ENCODE measurements around the gene ZFYVE27.

ZFYVE27 gene

DNA sequence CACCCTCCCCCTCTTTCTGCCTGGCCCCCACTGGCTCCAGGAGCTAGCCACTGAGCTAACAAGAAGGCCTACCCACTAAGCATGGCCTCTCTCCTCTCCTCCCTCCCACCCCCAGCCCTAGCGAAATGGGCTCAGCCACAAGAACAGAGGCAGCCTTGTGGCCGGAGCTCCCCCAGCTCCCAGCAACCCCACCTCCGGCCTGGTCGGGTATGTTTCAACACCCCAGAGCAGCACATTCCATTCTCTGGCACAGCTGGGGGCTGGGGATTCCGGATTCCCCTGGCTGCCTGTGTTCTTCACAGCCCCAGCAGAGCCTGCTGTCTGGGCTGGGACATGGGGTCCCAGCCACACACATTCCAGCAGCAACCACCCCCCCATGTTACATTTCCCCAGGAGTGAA, 25.9 kb downstream of the ZFYVE27 start:
- in situ Hi-C loops (cut with MboI; ENCODE audit: low pct_unique_long_range_greater_than_20kb, low sequenced_read_pairs, unreplicated experiment): no loop called here
- no peak for DNase-seq (ENCODE audit: low spot score)
- TF ChIP-seq, protein P1, sequence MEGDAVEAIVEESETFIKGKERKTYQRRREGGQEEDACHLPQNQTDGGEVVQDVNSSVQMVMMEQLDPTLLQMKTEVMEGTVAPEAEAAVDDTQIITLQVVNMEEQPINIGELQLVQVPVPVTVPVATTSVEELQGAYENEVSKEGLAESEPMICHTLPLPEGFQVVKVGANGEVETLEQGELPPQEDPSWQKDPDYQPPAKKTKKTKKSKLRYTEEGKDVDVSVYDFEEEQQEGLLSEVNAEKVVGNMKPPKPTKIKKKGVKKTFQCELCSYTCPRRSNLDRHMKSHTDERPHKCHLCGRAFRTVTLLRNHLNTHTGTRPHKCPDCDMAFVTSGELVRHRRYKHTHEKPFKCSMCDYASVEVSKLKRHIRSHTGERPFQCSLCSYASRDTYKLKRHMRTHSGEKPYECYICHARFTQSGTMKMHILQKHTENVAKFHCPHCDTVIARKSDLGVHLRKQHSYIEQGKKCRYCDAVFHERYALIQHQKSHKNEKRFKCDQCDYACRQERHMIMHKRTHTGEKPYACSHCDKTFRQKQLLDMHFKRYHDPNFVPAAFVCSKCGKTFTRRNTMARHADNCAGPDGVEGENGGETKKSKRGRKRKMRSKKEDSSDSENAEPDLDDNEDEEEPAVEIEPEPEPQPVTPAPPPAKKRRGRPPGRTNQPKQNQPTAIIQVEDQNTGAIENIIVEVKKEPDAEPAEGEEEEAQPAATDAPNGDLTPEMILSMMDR (IDR thresholded peaks at IDR 0.05; ENCODE audit: extremely low read depth, insufficient read depth, missing control alignments): no peak

DNA sequence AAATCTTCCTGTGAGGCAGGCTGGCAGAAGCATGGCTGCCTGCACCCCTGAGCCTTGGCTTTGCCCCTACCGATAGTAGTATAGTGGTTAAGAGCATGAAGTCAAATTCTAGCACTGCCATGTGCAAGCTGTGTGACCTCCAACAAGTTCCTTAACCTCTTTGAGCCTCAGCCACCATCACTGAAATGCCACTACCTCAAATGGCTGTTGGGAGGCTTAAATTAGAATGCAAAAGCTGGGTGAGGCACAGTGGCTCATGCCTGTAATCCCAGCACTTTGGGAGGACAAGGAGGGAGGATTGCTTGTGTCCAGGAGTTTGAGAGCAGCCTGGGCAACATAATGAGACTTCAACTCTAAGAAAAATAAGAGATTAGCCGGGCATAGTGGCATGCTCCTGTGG, 26.5 kb downstream of the ZFYVE27 start:
- no peak for DNase-seq (ENCODE audit: low spot score)
- TF ChIP-seq, protein P1 (IDR thresholded peaks at IDR 0.05; ENCODE audit: extremely low read depth, insufficient read depth, missing control alignments): no peak
- in situ Hi-C loops (cut with MboI; ENCODE audit: low pct_unique_long_range_greater_than_20kb, low sequenced_read_pairs, unreplicated experiment): no loop called here

DNA sequence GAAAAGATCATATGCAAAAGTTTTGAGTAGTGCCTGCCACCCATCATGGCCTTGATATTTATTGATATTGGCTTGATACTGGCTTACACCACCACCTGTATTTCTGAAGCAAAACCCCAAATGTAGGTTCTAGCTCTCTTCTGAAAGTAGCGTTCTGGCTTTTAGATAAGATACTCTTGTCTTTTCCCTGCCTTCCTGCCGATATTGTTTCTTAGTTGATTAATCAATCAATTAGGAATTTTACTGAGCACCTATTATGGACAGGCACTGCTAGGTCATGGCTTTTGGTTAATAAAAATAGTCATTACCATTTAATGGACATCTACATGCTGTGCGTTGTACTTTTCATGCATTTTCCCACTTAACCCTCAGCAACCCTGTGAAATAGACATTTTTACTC, 27.0 kb downstream of the ZFYVE27 start:
- in situ Hi-C loops (cut with MboI; ENCODE audit: low pct_unique_long_range_greater_than_20kb, low sequenced_read_pairs, unreplicated experiment): no loop called here
- DNase-seq (ENCODE audit: low spot score): no peak
- TF ChIP-seq, protein P1 (IDR thresholded peaks at IDR 0.05; ENCODE audit: extremely low read depth, insufficient read depth, missing control alignments): no peak

DNA sequence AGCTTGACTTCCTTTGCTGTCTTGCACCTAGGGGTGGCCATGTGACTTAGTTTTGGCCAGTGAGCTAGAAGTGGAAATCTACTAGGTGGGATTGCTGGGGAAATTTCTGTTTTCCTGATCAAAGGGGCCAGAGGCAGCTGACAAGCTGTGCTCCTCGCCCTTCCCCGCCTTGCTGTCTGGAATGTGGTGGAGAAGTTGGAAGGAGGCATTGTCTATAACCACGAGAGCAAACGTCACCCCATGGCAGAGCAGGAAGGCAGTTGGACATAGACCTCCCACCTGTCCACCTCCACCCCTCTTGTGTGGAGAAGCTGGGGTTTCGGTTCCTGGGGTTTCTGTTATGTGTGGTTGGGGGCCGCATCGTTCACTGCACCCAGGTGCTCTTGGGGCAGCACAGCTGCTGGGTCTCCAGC, 27.6 kb downstream of the ZFYVE27 start:
- in situ Hi-C loops (cut with MboI; ENCODE audit: low pct_unique_long_range_greater_than_20kb, low sequenced_read_pairs, unreplicated experiment): no loop called here
- TF ChIP-seq, protein P1 (IDR thresholded peaks at IDR 0.05; ENCODE audit: extremely low read depth, insufficient read depth, missing control alignments): no peak
- DNase-seq (ENCODE audit: low spot score): no peak

GRCh38 chr10:97765201-97765600, 28.3 kb downstream of the ZFYVE27 start:
- TF ChIP-seq, protein P1 (IDR thresholded peaks at IDR 0.05; ENCODE audit: extremely low read depth, insufficient read depth, missing control alignments): no peak
- in situ Hi-C loops (cut with MboI; ENCODE audit: low pct_unique_long_range_greater_than_20kb, low sequenced_read_pairs, unreplicated experiment): no loop called here
- DNase-seq (ENCODE audit: low spot score): no peak

DNA sequence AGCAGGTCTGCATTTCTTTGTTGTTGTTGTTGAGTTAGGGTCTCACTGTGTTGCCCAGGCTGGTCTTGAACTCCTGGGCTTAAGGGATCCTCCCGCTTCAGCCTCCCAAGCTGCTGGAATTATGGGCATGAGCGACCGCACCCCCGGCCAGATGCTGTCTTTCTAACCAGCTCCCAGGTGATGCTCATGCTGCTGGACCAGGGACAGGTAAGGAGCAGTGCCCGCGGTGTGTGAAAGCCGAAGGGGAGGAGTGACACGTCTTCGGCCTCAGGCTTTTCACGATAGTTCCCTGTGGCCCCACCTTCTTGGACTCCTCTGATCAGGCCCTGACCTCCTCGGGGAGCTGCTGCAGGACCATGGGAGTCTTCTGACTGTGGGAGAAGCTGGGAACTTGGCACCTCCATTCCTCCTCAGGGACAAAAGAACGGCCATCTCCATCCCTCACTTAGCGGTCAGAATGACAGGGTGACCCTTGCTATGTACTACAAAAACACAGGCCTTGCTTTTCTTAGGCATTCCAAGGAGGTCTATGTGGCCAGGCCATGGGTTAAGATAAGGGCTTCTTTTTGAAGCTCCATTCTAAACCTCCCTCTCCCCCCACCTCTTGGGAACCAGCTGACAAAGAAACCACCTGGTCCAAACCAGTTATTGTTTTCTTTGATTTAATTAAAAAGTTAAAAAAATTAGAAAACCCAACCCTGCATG, 29.3 kb downstream of the ZFYVE27 start:
- TF ChIP-seq, protein P1 (IDR thresholded peaks at IDR 0.05; ENCODE audit: extremely low read depth, insufficient read depth, missing control alignments): no peak
- DNase-seq (ENCODE audit: low spot score): no peak
- in situ Hi-C loops (cut with MboI; ENCODE audit: low pct_unique_long_range_greater_than_20kb, low sequenced_read_pairs, unreplicated experiment): no loop called here
